Measurements from ENCODE around the gene DUS3L.
"Not testable (repeated sequence)": the region's sequence is repeated elsewhere in the genome, so short reads cannot be mapped to it uniquely, and the experiment has no call there.

GRCh38 chr19:5748920-5749319, 42.0 kb downstream of the DUS3L start:
- not testable (repeated sequence) for TF ChIP-seq MLX (CRISPR knock-in tag; IDR thresholded peaks at IDR 0.05); CTCF (IDR thresholded peaks at IDR 0.05); TEAD1 (CRISPR knock-in tag; IDR thresholded peaks at IDR 0.05); IRF2 (CRISPR knock-in tag; IDR thresholded peaks at IDR 0.05; ENCODE audit: borderline replicate concordance, low read depth); NFYB (CRISPR knock-in tag; conservative IDR thresholded peaks at IDR 0.05; ENCODE audit: low read depth); NR1H2 (CRISPR knock-in tag; IDR thresholded peaks at IDR 0.05); CREM (CRISPR knock-in tag; IDR thresholded peaks at IDR 0.05); SOX15 (CRISPR knock-in tag; IDR thresholded peaks at IDR 0.05); NFE2L1 (CRISPR knock-in tag; IDR thresholded peaks at IDR 0.05); ZNF121 (CRISPR knock-in tag; IDR thresholded peaks at IDR 0.05); MYBL2 (CRISPR knock-in tag; IDR thresholded peaks at IDR 0.05); E2F4 (CRISPR knock-in tag; IDR thresholded peaks at IDR 0.05; ENCODE audit: borderline replicate concordance, low read depth); ATF1 (CRISPR knock-in tag; IDR thresholded peaks at IDR 0.05); CBFB (CRISPR knock-in tag; IDR thresholded peaks at IDR 0.05; ENCODE audit: low read depth)

Measured in WTC11 (cell line).